GM18499 (cell line): ENCODE results near the gene LHFPL3.

ENCODE experiments used
- ATAC-seq: cut with Tn5 transposase; IDR thresholded peaks from one replicate; pipeline ENCODE4 v1.9.1; 2021; ENCODE audit warnings: moderate number of reproducible peaks; ENCODE audit not compliant: insufficient read depth, unreplicated experiment

Gene LHFPL3

GRCh38 chr7:104950006-104950405, 621.6 kb downstream of the LHFPL3 start:
- no peak for ATAC-seq

GRCh38 chr7:104950754-104951153, 622.4 kb downstream of the LHFPL3 start:
- no peak for ATAC-seq

DNA sequence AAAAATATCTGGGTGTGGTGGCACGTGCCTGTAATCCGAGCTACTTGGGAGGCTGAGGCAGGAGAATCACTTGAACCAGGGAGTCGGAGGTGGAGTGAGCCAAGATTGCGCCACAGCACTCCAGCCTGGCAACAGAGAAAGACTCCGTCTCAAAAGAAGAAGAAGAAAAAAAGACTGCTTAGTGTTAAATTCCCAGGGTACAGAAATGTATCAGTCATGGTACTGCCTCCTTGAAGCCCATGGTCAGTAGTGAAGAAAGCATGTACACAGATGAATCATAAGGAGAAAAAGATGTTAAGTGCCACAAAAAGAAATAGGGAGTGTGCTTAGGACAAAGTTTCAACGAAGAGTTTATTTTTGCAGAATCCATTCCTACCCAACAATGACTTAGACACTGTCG, 623.1 kb downstream of the LHFPL3 start:
- ATAC-seq = no peak

DNA sequence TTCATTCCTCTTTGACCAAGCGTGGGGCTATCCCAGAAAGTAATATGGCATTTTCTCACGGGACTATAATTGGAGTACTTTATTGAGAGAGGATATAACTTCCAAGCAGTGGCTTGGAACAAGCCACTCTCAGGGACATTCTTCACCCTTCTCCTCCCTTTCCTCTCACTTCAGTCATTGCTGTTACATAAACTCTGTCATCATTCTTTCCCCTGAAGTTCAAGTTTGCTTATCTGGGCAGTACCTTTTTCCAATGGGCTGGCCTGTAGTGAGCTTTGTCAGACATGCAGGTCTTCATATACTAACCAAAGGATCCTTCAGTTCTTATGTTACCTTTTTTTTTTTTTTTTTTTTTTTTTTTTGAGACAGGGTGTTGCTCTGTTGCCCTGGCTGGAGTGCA, 626.9 kb downstream of the LHFPL3 start:
- ATAC-seq = no peak
